ENCODE measurements around the gene CDH10. TPM values are rescaled to one million over a fixed set of nuclear protein-coding genes. Genes with fewer than 3 reads are reported as not detected.

Gene CDH10
- total RNA-seq, result under 0.01 TPM in 1 of 2 replicates, not detected in the other

GRCh38 chr5:24644761-24645160 is at the start of gene CDH10:
Gene CDH10 (minus strand): TSS chr5:24644978. CDS start chr5:24593490, 51,488 bp downstream.

Small RNA genes within 50 kb of the gene (small RNA-seq; reads per million reads assigned to genes)
- gene AC091885.1 (not detected), gene RF00017 (not detected)

Measured in thoracic aorta endothelial cell (primary cell).